HFFc6 (cell line): ENCODE data around the gene MCHR1. TPM values are rescaled to one million over a fixed set of nuclear protein-coding genes. Genes with fewer than 3 reads are reported as not detected.
"Not testable (repeated sequence)": the region's sequence is repeated elsewhere in the genome, so short reads cannot be mapped to it uniquely, and the experiment has no call there.

Source experiments
- DNase-seq: peaks from one replicate; pipeline ENCODE4 v3.0.0-alpha.2; 2018
- H3K27ac Mint-ChIP-seq: 2 replicates; pipeline ENCODE4 v1.8.0; 2020; ENCODE audit warnings: mild to moderate bottlenecking, mixed read lengths
- H3K27me3 Mint-ChIP-seq: 2 replicates; pipeline ENCODE4 v1.8.0; 2021; ENCODE audit warnings: mild to moderate bottlenecking, moderate library complexity, mixed read lengths; ENCODE audit not compliant: insufficient read depth
- H3K36me3 Mint-ChIP-seq: 2 replicates; pipeline ENCODE4 v1.8.0; 2021; ENCODE audit warnings: low read depth, mixed read lengths
- H3K4me1 Mint-ChIP-seq: 2 replicates; pipeline ENCODE4 v1.8.0; 2020; ENCODE audit warnings: low read depth, mixed read lengths
- H3K4me3 Mint-ChIP-seq: 2 replicates; pipeline ENCODE4 v1.8.0; 2020; ENCODE audit warnings: mild to moderate bottlenecking, moderate library complexity, mixed read lengths
- H3K9me3 Mint-ChIP-seq: 2 replicates; pipeline ENCODE4 v1.8.0; 2020; ENCODE audit warnings: mild to moderate bottlenecking, mixed read lengths
- total RNA-seq, 6 experiments: library from RNA; stranded (reverse); fragmentation: NEBNext Ultra II Directional; extraction: Animal tissue kit (Norgen Biotek cat#: 25700); gene quantifications; 2 replicates in 1 of 6; 3 replicates in 5 of 6; pipeline ENCODE4 v1.2.3, GENCODE V29; 2021
- TF ChIP-seq, protein P1 (sequence below): fragments of 200-600 bp; sonication (generic); IDR thresholded peaks from 2 replicates; pipeline ENCODE4 v1.5.0; 2021; ENCODE audit warnings: antibody characterized with exemption, mild to moderate bottlenecking

Gene MCHR1
- total RNA-seq, 6 experiments from 2014 or later, result 0.28 TPM; not detected in 5

- TF ChIP-seq, protein P1, sequence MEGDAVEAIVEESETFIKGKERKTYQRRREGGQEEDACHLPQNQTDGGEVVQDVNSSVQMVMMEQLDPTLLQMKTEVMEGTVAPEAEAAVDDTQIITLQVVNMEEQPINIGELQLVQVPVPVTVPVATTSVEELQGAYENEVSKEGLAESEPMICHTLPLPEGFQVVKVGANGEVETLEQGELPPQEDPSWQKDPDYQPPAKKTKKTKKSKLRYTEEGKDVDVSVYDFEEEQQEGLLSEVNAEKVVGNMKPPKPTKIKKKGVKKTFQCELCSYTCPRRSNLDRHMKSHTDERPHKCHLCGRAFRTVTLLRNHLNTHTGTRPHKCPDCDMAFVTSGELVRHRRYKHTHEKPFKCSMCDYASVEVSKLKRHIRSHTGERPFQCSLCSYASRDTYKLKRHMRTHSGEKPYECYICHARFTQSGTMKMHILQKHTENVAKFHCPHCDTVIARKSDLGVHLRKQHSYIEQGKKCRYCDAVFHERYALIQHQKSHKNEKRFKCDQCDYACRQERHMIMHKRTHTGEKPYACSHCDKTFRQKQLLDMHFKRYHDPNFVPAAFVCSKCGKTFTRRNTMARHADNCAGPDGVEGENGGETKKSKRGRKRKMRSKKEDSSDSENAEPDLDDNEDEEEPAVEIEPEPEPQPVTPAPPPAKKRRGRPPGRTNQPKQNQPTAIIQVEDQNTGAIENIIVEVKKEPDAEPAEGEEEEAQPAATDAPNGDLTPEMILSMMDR, result no peak
- no peak for DNase-seq
- peaks cover 37% of the 10 kb centered on the region for H3K4me1 Mint-ChIP-seq
- no peak overlapping the region for H3K4me3 Mint-ChIP-seq
- no peak overlapping the region for H3K27ac Mint-ChIP-seq
- peaks cover 6% of the 10 kb centered on the region for H3K9me3 Mint-ChIP-seq
- H3K27me3 Mint-ChIP-seq, result no peaks in the 10 kb centered on the region; the same call in 1 of the 2 replicates
- H3K36me3 Mint-ChIP-seq, result peaks cover 10% of the 10 kb centered on the region
Observed at GRCh38 chr22:40670058-40670457, 9.2 kb upstream of the MCHR1 start.

- TF ChIP-seq, protein P1, result no peak
- Mint-ChIP-seq H3K27me3 (no peaks in the 10 kb centered on the region; the same call in 1 of the 2 replicates), H3K27ac (no peak overlapping the region), H3K36me3 (peaks cover 10% of the 10 kb centered on the region), H3K4me3 (no peak overlapping the region), H3K4me1 (peaks cover 26% of the 10 kb centered on the region), H3K9me3 (peaks cover 6% of the 10 kb centered on the region)
- DNase-seq, result no peak
Observed at GRCh38 chr22:40671369-40671768, 7.9 kb upstream of the MCHR1 start.

- no peak for DNase-seq
- H3K9me3 Mint-ChIP-seq, result peaks cover 6% of the 10 kb centered on the region
- peaks cover 10% of the 10 kb centered on the region for H3K36me3 Mint-ChIP-seq
- TF ChIP-seq, protein P1, result no peak
- no peaks in the 10 kb centered on the region; the same call in 1 of the 2 replicates for H3K27me3 Mint-ChIP-seq
- H3K27ac Mint-ChIP-seq, result no peak overlapping the region
- peaks cover 21% of the 10 kb centered on the region for H3K4me1 Mint-ChIP-seq
- no peak overlapping the region for H3K4me3 Mint-ChIP-seq
Observed at GRCh38 chr22:40671796-40672360, 7.4 kb upstream of the MCHR1 start.

DNA sequence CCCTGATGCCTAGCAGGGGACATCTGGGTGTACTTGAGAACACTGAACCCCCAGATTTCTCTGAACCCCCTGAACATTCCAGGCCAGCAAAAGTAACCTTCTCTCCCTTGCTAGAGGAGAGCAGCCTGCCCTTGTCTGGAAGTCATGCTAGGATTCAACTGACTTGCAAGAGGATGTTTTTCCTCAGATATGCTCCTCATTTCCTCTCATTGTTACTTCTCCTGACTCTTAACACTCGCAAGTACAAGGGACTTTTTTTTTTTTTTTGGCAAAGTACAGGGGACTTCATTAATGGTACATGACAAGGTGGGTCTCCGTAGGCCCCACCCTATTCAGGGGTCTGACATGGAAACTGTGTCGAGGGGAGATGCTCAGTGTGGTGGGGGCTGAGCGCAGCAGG, 6.3 kb upstream of the MCHR1 start:
- no peak for DNase-seq
- Mint-ChIP-seq H3K27ac (no peak overlapping the region), H3K4me1 (peaks cover 16% of the 10 kb centered on the region), H3K9me3 (peaks cover 6% of the 10 kb centered on the region), H3K36me3 (peaks cover 8% of the 10 kb centered on the region), H3K27me3 (no peaks in the 10 kb centered on the region; the same call in 1 of the 2 replicates), H3K4me3 (no peak overlapping the region)
- TF ChIP-seq, protein P1, result no peak

GRCh38 chr22:40674274-40674673, 5.0 kb upstream of the MCHR1 start:
- Mint-ChIP-seq H3K4me3 (no peak overlapping the region), H3K9me3 (no peaks in the 10 kb centered on the region), H3K27ac (no peak overlapping the region), H3K27me3 (no peaks in the 10 kb centered on the region; the same call in 1 of the 2 replicates), H3K4me1 (peaks cover 7% of the 10 kb centered on the region), H3K36me3 (no peaks in the 10 kb centered on the region)
- TF ChIP-seq, protein P1, result no peak
- no peak for DNase-seq

DNA sequence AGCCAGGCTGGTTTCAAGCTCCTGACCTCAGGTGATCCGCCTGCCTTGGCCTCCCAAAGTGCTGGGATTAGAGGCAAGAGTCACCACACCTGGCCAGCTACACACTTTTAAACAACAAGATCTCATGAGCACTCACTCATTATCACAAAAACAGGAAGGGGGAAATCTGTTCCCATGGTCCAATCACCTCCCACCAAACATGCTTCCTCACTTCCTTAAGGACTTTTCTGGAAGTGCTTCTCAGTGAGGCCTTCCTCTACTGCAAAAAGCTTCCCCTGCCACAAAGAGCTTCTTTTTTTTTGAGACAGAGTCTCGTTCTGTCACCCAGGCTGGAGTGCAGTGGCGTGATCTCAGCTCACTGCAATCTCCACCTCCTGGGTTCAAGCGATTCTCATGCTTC, 3.1 kb upstream of the MCHR1 start:
- DNase-seq, H3K9me3 Mint-ChIP-seq, H3K27ac Mint-ChIP-seq, H3K27me3 Mint-ChIP-seq, H3K4me3 Mint-ChIP-seq, H3K36me3 Mint-ChIP-seq: not testable (repeated sequence)
- H3K4me1 Mint-ChIP-seq, result peaks cover 16% of the 10 kb centered on the region
